Stimulated activated CD4-positive, alpha-beta T cell treated with anti-CD3 and anti-CD28 coated beads, Interleukin-15, amount 100 ng/mL, for 1 hour (primary cell): ENCODE results near the gene BCAS1.
"Not testable (repeated sequence)": the region's sequence is repeated elsewhere in the genome, so short reads cannot be mapped to it uniquely, and the experiment has no call there.

Experiments
- DNase-seq, 2 donors: peaks; one replicate each; pipeline ENCODE4 v3.0.0-alpha.2; 2020; ENCODE audit warnings: low read depth in 1 of 2, low spot score in 1 of 2

BCAS1 gene

DNA sequence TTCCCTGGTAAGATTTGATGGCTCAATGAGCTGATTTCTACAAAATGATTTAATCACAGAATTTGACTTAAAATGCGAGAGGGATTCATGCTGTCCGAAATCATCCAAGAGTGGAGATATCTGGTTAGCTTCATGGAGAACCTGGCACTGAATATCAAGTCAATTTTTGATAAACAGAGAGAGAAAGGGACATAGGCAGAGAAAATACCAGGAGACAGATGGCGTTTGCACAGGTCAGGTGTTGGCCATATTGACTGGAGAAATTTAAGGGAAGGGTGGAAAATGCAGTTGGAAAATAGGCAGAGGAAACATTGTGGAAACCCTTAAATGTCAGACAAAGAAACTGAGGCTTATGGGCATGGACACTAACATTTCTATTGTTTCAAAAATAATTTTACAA lies 47.0 kb downstream of the BCAS1 start:
- DNase-seq: no peak

- no peak for DNase-seq
Measured at GRCh38 chr20:54021446-54022235, 48.8 kb downstream of the BCAS1 start.

DNA sequence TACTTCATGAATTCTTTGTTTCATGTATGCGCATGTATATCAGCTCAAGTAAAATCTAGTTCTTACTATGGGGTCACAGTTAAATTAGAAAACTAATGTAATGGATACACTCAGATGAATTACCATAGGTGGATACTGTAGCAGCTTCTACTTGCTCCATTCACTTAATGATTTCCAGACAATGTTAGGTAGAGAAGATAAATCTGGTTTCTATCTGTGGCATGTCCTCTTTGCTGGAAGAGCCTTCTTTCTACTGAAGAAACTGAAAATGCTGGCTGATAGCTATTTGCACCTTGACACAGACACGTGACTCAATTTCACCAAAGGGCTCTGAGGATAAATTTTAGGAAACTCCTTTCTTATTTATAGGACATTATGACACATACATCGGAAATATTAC lies 49.5 kb downstream of the BCAS1 start:
- DNase-seq: no peak

DNA sequence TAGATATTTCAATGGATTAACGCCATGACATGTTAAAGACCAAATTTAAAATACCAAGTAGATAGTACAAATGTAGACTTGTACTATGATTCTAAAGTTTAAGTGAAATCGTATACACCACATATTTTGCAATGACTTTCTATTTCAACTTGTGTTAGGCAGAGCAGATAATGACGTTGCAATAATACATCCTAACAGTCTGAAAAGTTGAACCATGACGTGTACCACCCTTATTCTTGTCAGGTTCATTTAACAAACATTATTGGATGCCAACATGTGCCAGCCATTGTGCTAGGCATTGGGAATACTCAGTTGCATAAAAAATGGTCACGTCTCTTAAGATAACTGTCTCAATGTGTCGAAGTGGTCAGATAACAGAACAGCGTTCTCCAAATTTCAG lies 50.0 kb downstream of the BCAS1 start:
- no peak for DNase-seq

GRCh38 chr20:54019585-54019984 lies 50.8 kb downstream of the BCAS1 start:
- DNase-seq: no peak

- no peak for DNase-seq
Measured at GRCh38 chr20:54019127-54019526, 51.3 kb downstream of the BCAS1 start.

DNA sequence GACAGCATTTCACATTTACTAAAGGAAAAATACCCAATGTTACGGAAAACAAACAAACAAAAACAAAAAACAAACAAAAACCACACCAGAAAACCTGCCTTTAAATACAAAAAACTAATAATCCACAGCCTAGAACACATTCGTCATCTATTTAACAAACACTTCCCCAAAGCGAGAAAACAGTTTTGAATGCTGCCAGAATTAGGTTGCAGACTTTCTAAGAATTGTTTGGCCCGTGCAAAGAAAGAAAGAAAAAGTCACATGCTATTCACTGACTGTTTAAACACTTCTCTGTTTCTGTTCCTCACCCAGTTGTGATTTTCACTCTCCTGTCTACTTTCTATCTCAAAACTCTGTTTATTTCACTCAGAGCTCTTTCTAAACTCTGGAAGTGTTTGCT lies 52.5 kb downstream of the BCAS1 start:
- no peak for DNase-seq

DNA sequence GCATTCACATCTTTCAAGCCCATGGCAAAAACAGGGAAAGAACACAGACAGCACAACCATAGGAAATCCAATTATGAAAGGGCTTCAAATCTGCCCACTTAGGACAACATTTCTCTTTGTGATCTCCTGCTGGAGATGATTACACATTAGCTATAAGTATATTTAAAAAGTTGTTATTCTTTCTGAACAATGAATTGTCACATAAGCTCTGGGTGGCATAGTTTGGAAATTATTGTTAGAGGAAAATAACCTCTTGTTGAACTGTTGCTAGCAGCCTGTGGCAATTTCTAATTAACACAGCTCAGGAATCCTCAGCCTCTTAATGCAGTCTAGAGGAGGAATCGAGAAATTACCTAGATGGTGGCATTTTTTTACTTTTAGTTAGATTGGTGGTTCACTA lies 54.9 kb downstream of the BCAS1 start:
- DNase-seq: no peak

DNA sequence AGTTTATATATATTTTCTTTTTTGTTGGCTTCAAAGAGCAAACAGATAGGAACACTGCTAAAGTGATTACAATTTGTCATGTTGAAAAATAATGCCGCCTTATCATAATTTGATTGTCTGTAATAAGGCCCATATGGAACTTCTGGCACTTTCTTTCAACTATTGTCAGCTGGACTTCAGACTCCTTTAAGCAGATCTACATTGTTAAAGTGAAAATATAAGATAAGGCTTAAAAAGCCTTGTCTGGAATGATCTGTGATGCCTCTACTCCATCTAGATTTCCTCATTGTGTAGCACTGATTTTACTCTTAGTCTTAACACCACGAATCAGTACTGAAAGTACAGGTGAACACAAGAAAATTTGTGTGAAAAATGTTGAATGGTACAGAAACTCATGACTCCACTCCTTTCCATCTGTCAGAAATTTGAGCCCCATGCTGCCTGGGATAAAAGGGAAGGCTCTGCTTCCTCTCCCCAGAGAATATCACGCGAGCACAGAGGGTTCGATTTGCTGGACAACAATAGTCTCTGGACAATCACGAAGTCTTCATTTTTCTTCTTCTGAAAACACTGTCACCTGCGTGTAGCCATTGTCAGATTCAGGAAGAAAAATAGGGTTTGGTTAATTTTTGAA lies 56.0 kb downstream of the BCAS1 start:
- no peak for DNase-seq

GRCh38 chr20:54013471-54013870 lies 56.9 kb downstream of the BCAS1 start:
- no peak for DNase-seq

DNA sequence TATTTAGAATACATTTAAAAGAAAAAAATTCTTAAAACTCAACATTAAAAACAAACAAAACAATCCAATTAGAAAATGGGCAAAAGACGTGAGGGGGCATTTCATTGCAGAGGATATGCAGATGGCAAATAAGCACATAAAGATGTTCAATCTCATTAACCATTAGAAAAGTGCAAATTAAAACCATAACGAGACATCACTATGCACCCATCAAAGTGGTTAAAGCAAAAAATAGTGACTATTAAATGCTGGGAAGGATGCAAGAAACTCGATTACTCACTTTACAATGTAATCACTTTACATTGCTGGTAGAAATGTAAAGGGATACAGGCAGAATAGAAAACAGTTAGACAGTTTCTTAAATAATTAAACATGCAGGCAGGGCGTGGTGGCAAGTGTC lies 59.0 kb downstream of the BCAS1 start:
- DNase-seq: no peak

- DNase-seq: not testable (repeated sequence)
Measured at GRCh38 chr20:54006216-54006615, 64.2 kb downstream of the BCAS1 start.

DNA sequence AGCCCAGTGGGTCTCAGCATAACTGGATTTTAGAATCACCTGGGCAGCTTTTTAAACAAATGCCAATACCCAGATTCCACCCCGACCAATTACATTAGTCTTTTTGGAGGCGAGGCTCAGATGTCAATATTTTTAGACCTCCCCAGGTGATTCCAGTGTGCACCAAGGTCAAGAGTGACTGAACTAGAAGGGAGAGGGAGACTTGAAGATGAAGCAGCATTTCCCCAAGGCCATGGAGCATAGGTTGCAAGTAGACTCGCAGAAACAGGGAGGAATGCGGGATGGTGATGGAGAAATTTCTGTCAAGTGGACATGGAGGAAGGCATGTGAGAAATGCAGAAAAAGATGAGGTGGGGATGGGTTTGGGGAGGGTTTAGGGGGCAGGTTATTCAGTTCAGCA lies 64.9 kb downstream of the BCAS1 start:
- DNase-seq: no peak

GRCh38 chr20:54004445-54004844 lies 65.9 kb downstream of the BCAS1 start:
- DNase-seq: no peak

GRCh38 chr20:54002741-54003140 lies 67.7 kb downstream of the BCAS1 start:
- DNase-seq: no peak

- DNase-seq: no peak
Measured at GRCh38 chr20:54002056-54002575, 68.3 kb downstream of the BCAS1 start.

- no peak for DNase-seq
Measured at GRCh38 chr20:54000914-54001313, 69.5 kb downstream of the BCAS1 start.

- DNase-seq: no peak
Measured at GRCh38 chr20:54000262-54000661, 70.1 kb downstream of the BCAS1 start.

DNA sequence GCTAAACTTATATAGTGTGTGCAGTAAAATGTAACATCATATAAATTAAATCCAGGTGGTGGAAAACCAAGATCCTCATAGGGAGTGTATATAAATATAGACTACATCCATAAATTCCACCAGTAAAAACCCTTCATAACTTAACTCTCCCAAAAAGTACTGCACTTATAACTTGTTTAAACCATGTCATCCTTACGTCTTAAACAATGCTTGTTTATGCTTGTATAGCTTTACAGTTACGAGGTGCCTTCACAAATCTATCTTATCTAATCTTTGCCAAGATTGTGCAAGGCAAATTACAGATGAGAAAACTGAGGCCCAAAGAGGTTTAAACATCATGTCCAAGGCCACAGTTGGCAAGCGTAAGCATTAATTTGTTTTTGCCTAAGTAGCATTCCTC lies 71.3 kb downstream of the BCAS1 start:
- DNase-seq: no peak

DNA sequence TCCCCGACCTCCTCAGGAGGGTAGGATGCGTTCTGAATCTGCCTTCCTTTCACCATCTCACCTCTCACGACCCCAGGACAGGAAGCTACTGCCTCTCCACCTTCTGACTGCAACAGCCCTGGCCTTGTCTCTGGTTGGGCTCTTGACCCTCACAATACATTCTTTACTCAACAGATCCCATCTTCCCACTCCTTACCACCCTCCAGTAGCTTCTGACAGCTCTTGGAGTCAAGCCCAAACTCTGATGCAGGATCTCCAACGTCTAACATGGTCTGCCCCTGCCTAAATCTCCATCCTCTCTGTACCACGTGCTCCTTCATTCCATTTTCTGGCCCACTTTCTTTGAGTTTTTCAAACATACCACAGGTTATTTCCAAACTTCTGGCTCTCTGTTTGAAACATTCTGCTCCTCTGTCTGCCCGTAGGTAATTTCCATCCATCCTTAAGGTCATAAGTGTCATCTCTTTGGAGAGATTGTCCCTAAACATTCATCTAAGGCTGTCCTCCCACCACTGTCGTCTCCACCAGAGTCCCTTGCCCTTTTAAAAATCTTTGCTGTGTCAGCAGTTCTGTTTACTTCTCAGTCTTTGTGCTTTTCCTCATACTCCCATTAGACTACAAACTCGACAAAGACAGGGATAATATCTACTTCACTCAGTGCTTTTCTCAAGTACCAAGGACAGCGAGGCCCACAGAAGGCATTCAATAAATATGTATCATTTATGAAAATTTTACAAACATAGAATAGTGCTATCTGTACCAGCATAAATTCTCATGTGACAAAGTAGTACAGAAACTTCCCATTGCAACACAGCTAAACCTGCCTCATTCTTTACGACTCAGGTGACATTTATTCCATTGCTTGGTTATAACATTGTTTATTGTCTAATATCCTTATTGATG lies 73.6 kb downstream of the BCAS1 start:
- no peak for DNase-seq

- DNase-seq: no peak
Measured at GRCh38 chr20:53995949-53996348, 74.4 kb downstream of the BCAS1 start.

DNA sequence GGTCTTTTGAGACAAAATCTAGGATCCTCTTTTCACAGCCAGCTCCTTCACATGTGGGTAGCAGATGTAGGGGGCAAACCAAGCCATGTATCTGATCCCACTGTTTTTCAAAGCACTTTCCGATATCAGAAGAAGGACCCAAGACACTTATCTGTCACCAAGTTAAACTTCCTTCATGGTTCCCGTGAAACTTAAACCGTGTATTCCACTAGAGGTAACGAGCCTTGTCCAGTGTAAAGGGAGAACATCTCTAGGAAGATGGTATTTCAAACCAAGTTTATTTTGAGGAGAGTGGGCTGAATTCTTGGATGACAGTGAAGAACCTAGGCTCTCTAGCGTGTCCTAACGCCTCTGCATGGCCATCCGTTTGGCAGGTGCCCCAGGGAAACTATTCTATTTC lies 76.3 kb downstream of the BCAS1 start:
- DNase-seq: no peak
